ENCODE results near the gene CLNK.

CLNK gene

GRCh38 chr4:10684631-10685030 is at the start of gene CLNK:
Gene CLNK, minus strand, starts transcription at chr4:10684768. Its CDS starts 16,899 bp downstream, at chr4:10667869.
- DNase-seq (ENCODE audit: low read depth) = no peak
- no peak for TF ChIP-seq CTCF (conservative IDR thresholded peaks at IDR 0.05; ENCODE audit: low read length)
- no peak within 1 kb of the TSS for H3K4me3 ChIP-seq (ENCODE audit: low read length)

- TF ChIP-seq CTCF (conservative IDR thresholded peaks at IDR 0.05; ENCODE audit: low read length) = no peak
- H3K4me3 ChIP-seq (ENCODE audit: low read length) = no peak overlapping the region
- DNase-seq (ENCODE audit: low read depth) = no peak
Observed at GRCh38 chr4:10733481-10734062, 49.0 kb upstream of the CLNK start.

- TF ChIP-seq CTCF (conservative IDR thresholded peaks at IDR 0.05; ENCODE audit: low read length) = no peak
- no peak for DNase-seq (ENCODE audit: low read depth)
- no peak overlapping the region for H3K4me3 ChIP-seq (ENCODE audit: low read length)
Observed at GRCh38 chr4:10732914-10733415, 48.4 kb upstream of the CLNK start.

- no peak for DNase-seq (ENCODE audit: low read depth)
- TF ChIP-seq CTCF (conservative IDR thresholded peaks at IDR 0.05; ENCODE audit: low read length) = no peak
- no peak overlapping the region for H3K4me3 ChIP-seq (ENCODE audit: low read length)
Observed at GRCh38 chr4:10732235-10732913, 47.8 kb upstream of the CLNK start.

- H3K4me3 ChIP-seq (ENCODE audit: low read length) = no peak overlapping the region
- DNase-seq (ENCODE audit: low read depth) = no peak
- TF ChIP-seq CTCF (conservative IDR thresholded peaks at IDR 0.05; ENCODE audit: low read length) = no peak
Observed at GRCh38 chr4:10731690-10732089, 47.1 kb upstream of the CLNK start.

GRCh38 chr4:10731162-10731561 is 46.6 kb upstream of the CLNK start:
- TF ChIP-seq CTCF (conservative IDR thresholded peaks at IDR 0.05; ENCODE audit: low read length) = no peak
- H3K4me3 ChIP-seq (ENCODE audit: low read length) = no peak overlapping the region
- no peak for DNase-seq (ENCODE audit: low read depth)

GRCh38 chr4:10730590-10730989 is 46.0 kb upstream of the CLNK start:
- H3K4me3 ChIP-seq (ENCODE audit: low read length) = no peak overlapping the region

More at GRCh38 chr4:10730590-10730989, 46.0 kb upstream of the CLNK start:
- no peak for TF ChIP-seq CTCF (conservative IDR thresholded peaks at IDR 0.05; ENCODE audit: low read length)
- no peak for DNase-seq (ENCODE audit: low read depth)
